Mucosa of descending colon (tissue), 3 donors: ENCODE data around the gene S1PR5. TPM values are rescaled to one million over a fixed set of nuclear protein-coding genes. Genes with fewer than 3 reads are reported as not detected.
A peak's percentile ranks its signal among the peaks of the same experiment; 100 is the strongest.
"Not testable (repeated sequence)": the region's sequence is repeated elsewhere in the genome, so short reads cannot be mapped to it uniquely, and the experiment has no call there.

Source experiments
- ATAC-seq: fragments of 200-7000 bp; cut with Tn5 transposase; one replicate; pipeline ENCODE4 v1.9.1; 2020; ENCODE audit warnings: mild to moderate bottlenecking, moderate library complexity
- DNase-seq, 3 donors: peaks; one replicate each; pipeline ENCODE4 v3.0.0-alpha.2; 2020
- H3K36me3 ChIP-seq: fragments of 200-600 bp; one replicate; pipeline ENCODE4 v1.8.0; 2021; ENCODE audit warnings: low read depth, mild to moderate bottlenecking
- H3K4me1 ChIP-seq: fragments of 200-600 bp; one replicate; pipeline ENCODE4 v1.8.0; 2021; ENCODE audit warnings: low read depth, mild to moderate bottlenecking
- H3K4me3 ChIP-seq: fragments of 200-600 bp; one replicate; pipeline ENCODE4 v1.8.0; 2021; ENCODE audit warnings: mild to moderate bottlenecking
- H3K9me3 ChIP-seq: fragments of 200-600 bp; one replicate; pipeline ENCODE4 v1.8.0; 2021; ENCODE audit warnings: mild to moderate bottlenecking
- intact Hi-C, 2 donors: fragments of 100-400 bp; cut with DNase I in 1 of 2; cut with micrococcal nuclease in 1 of 2; formaldehyde crosslinking; loops; one replicate each; pipeline versions ENCODE4 v1.11.0 to v1.11.1; 2022; cut with DNase I, micrococcal nuclease
- total RNA-seq, 3 donors: library from RNA; stranded (reverse); fragmentation: NEBNext Ultra II Directional in 2 of 3; extraction: Animal tissue kit (Norgen Biotek cat#: 25700) in 2 of 3; gene quantifications; one replicate each; pipeline versions ENCODE4 v1.2.1 to v1.2.4, GENCODE V29; 2021 to 2023
- TF ChIP-seq, protein P1 (sequence below): fragments of 200-600 bp; IDR thresholded peaks from one replicate; pipeline ENCODE4 v1.8.0; 2022; ENCODE audit warnings: antibody characterized with exemption, mild to moderate bottlenecking
- donor health status: DM: no; HTN: no; CAD: no; lungs with moderate emphysema.
- donor health status: DM: no; HTN: no; CAD: no.
- donor health status: DM: no; HTN: yes; CAD: no.

S1PR5 gene
- total RNA-seq, 3 donors from 2014 or later: 0.23 to 0.31 TPM; not detected in 1

DNA sequence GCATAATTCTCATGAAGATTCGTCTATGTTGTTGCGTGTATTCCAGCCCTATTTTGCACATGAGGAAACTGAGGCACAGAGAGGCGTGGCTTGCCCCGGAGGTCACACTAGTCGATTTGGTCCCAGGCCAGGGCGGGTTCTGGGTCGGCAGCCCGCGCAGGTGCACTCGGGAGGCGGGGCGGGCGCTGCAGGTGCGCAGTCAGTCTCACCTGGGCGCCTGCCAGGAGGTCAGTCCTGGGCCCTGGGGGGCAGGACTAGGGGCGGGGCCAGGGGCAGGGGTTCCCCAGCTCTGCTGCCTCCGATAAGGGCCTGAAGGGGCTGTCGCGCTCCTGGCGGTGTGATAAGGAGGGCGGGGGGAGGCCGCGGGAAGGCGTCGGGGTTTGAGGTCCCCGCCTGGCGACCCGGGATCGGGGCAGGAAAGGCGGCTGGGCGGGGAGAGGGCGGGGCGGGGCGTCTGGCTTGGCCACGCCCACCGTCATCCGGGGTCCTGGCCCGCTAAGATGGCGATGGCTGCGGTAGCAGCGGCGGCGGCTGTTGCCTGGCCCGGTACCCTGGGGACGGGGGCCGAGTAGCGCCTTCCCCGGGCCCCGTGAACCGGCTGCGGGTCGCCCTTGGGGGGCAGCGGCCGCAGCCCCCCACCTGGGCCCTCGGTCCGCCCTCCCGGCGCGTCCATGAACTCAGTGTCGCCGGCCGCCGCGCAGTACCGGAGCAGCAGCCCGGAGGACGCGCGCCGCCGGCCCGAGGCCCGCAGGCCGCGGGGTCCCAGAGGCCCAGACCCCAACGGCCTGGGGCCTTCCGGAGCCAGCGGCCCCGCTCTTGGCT is 26.4 kb upstream of the S1PR5 start, which contains the start of gene ATG4D:
ATG4D (plus strand) TSS at position 485 of the 822 bp plus-strand sequence; CDS start at position 672, 187 bp downstream.
- Histone ChIP-seq H3K4me1 (peaks cover 14% of the 10 kb centered on the region), H3K4me3 (peak within 1 kb of the TSS; percentile 95), H3K9me3 (no peaks in the 10 kb centered on the region), H3K36me3 (peaks cover 5% of the 10 kb centered on the region)
- ATAC-seq (peak; percentile 93), DNase-seq (peak; percentile 94 to 97 (median 94))
- TF ChIP-seq, protein P1, sequence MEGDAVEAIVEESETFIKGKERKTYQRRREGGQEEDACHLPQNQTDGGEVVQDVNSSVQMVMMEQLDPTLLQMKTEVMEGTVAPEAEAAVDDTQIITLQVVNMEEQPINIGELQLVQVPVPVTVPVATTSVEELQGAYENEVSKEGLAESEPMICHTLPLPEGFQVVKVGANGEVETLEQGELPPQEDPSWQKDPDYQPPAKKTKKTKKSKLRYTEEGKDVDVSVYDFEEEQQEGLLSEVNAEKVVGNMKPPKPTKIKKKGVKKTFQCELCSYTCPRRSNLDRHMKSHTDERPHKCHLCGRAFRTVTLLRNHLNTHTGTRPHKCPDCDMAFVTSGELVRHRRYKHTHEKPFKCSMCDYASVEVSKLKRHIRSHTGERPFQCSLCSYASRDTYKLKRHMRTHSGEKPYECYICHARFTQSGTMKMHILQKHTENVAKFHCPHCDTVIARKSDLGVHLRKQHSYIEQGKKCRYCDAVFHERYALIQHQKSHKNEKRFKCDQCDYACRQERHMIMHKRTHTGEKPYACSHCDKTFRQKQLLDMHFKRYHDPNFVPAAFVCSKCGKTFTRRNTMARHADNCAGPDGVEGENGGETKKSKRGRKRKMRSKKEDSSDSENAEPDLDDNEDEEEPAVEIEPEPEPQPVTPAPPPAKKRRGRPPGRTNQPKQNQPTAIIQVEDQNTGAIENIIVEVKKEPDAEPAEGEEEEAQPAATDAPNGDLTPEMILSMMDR: no peak
- intact Hi-C loops: no loop called here

DNA sequence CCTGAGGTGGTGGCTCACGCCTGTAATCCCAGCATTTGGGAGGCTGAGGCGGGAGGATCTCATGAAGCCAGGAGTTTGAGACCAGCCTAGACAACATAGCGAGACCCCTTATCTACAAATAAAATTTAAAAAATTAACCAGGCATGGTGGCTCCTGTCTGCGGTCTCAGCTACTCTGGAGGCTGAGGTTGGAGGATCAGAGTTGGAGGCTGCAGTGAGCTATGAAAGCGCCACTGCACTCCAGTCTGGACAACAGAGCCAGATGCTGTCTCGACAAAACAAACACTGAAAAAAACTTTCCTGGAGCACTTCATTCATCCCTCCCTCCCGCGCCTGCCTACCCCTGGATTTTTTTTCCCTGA is 25.8 kb upstream of the S1PR5 start:
- Histone ChIP-seq H3K4me3 (no peak overlapping the region), H3K9me3 (no peaks in the 10 kb centered on the region), H3K4me1 (peaks cover 14% of the 10 kb centered on the region), H3K36me3 (peaks cover 5% of the 10 kb centered on the region)
- ATAC-seq (no peak), DNase-seq (no peak)
- intact Hi-C loops: no loop called here
- TF ChIP-seq, protein P1: no peak

DNA sequence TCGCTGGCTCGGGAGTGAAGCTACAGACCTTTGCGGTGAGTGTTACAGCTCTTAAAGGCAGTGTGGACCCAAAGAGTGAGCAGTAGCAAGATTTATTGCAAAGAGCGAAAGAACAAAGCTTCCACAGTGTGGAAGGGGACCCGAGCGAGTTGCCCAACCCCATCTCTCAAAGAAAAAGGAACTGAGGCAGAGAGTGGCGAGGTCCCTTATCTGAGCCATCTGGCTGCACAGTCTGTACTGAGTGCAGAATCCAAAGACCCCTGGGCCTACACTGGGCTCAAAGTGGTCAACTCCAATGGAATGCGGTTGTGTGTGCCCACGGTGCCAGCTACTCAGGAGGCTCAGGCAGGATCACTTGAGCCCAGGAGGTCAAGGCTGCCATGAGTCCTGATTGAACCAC is 21.8 kb upstream of the S1PR5 start:
- DNase-seq, H3K4me1 ChIP-seq, H3K4me3 ChIP-seq, H3K36me3 ChIP-seq, intact Hi-C loops, ATAC-seq, H3K9me3 ChIP-seq: not testable (repeated sequence)

DNA sequence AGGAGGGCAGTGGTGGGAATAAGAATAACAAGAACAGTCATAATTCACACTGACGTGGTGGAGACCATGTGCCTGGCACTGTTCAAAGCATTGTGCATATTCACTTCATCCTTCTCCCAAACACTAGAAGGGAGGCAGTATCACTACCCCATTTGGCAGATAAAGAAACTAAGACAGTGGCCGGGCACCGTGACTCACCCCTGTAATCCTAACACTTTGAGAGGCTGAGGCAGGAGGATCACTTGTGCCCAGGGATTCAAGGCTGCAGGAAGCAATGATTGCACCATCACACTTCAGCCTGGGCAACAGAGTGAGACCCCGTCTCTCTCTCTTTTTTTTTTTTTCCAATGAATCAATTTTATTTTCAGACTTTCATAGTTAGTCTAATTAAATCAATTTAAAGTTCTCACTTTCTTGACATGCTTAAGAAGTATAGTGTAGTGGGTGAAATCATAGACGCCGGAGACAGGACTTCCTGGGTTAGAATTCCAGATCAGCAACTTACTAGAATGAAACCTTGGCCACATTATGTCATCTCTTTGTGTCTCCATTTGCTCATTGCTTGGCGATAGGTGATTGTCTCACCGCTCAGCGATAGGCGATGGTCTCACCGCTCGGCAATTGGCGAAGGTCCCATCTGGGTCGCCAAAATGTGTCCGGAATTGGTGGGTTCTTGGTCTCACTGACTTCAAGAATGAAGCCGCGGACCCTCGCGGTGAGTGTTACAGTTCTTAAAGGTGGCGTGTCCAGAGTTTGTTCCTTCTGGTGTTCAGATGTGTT is 21.1 kb upstream of the S1PR5 start:
- H3K4me1 ChIP-seq: peaks cover 7% of the 10 kb centered on the region
- H3K36me3 ChIP-seq: no peaks in the 10 kb centered on the region
- ATAC-seq (no peak), DNase-seq (no peak)
- TF ChIP-seq, protein P1: no peak
- intact Hi-C loops: no loop called here
- H3K9me3 ChIP-seq: no peaks in the 10 kb centered on the region
- H3K4me3 ChIP-seq: no peak overlapping the region

DNA sequence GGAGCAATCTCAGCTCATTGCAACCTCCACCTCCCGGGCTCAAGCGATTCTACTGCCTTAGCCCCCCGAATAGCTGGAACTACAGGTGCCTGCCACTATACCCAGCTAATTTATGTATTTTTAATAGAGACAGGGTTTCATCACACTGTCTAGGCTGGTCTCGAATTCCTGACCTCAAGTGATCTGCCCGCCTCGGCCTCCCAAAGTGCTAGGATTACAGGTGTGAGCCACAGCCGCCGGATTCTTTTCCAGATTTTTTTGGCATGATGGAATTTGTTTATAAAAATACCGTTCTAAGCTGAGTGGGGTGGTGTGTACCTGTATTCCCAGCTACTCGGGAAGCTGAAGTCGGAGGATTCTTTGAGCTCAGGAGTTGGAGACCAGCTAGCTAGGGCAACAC is 20.4 kb upstream of the S1PR5 start:
- TF ChIP-seq, protein P1: no peak
- DNase-seq (no peak), ATAC-seq (no peak)
- Histone ChIP-seq H3K4me1 (peaks cover 2% of the 10 kb centered on the region), H3K4me3 (no peak overlapping the region), H3K36me3 (no peaks in the 10 kb centered on the region), H3K9me3 (no peaks in the 10 kb centered on the region)
- intact Hi-C loops: no loop called here

DNA sequence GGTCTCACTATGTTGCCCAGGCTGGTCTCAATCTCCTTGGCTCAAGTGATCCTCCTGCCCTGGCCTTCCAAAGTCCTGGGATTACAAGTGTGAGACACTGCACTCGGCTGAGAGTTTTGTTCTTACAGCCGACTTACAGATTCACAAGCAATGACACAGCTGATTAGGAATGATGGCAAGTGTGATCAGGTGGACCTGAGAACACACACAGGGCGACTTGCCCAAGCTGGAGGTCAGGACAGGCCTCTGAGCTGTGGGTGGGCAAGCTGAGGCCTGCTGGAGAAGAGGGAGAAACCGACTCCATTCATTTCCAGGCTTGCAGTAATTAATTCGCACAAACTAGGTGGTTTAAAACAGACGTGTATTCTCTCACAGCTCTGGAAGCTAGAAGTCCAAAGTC is 18.4 kb upstream of the S1PR5 start:
- TF ChIP-seq, protein P1: no peak
- ATAC-seq: no peak
- Histone ChIP-seq H3K4me1 (no peaks in the 10 kb centered on the region), H3K4me3 (no peak overlapping the region), H3K36me3 (no peaks in the 10 kb centered on the region), H3K9me3 (no peaks in the 10 kb centered on the region)
- no peak for DNase-seq
- intact Hi-C loops: no loop called here
